SK-N-SH (cell line): Measurements from ENCODE around the gene APOBEC3H.

ENCODE experiments used
- CTCF ChIP-seq: fragments of 200-600 bp; sonication (generic); IDR thresholded peaks from 2 replicates; pipeline ENCODE4 v1.6.1; 2017; ENCODE audit warnings: antibody characterized with exemption, mild to moderate bottlenecking, moderate library complexity
- EP300 ChIP-seq, 2 experiments: IDR thresholded peaks; 2 replicates each; pipeline versions ENCODE4 v1.4.0 to v1.6.1; 2012; ENCODE audit warnings: borderline replicate concordance in 1 of 2, low read depth in 1 of 2, low read length in 1 of 2
- GABPA ChIP-seq: IDR thresholded peaks from 2 replicates; pipeline ENCODE4 v1.4.0; 2012; ENCODE audit warnings: low read depth, mild to moderate bottlenecking
- JUND ChIP-seq: IDR thresholded peaks from 2 replicates; pipeline ENCODE4 v1.4.0; 2012
- POLR2AphosphoS5 ChIP-seq: IDR thresholded peaks from 2 replicates; pipeline ENCODE4 v1.6.1; 2012; ENCODE audit warnings: low read depth, low read length
- RFX5 ChIP-seq: IDR thresholded peaks from 2 replicates; pipeline ENCODE4 v1.6.1; 2012; ENCODE audit warnings: mild to moderate bottlenecking, improper control_type of control experiment, low read length
- TAF1 ChIP-seq: IDR thresholded peaks from 2 replicates; pipeline ENCODE4 v1.6.1; 2012; ENCODE audit warnings: low read depth, mild to moderate bottlenecking, low read length, moderate library complexity, borderline replicate concordance
- TEAD4 ChIP-seq: IDR thresholded peaks from 2 replicates; pipeline ENCODE4 v1.4.0; 2012; ENCODE audit warnings: mild to moderate bottlenecking, borderline replicate concordance; ENCODE audit not compliant: insufficient read depth
- USF1 ChIP-seq: IDR thresholded peaks from 2 replicates; pipeline ENCODE4 v1.4.0; 2012; ENCODE audit warnings: low read depth, borderline replicate concordance

- no peak for TF ChIP-seq USF1
- no peak for TF ChIP-seq CTCF
- no peak for TF ChIP-seq POLR2AphosphoS5
- TF ChIP-seq RFX5: no peak
- no peak for TF ChIP-seq JUND
- no peak for TF ChIP-seq EP300 (IDR thresholded peaks at IDR 0.05; ENCODE audit: borderline replicate concordance in 1 of 2, low read depth in 1 of 2, low read length in 1 of 2)
- TF ChIP-seq GABPA: no peak
- TF ChIP-seq TEAD4: no peak
- no peak for TF ChIP-seq TAF1
Measured at GRCh38 chr22:39091126-39092081, 5.6 kb upstream of the APOBEC3H start.
